ENCODE data around the gene GCNT4. TPM values are rescaled to one million over a fixed set of nuclear protein-coding genes. Genes with fewer than 3 reads are reported as not detected.
A peak's percentile ranks its signal among the peaks of the same experiment; 100 is the strongest.

The GCNT4 gene
- total RNA-seq, 1 donor from 2014 or later = 9.0 TPM

DNA sequence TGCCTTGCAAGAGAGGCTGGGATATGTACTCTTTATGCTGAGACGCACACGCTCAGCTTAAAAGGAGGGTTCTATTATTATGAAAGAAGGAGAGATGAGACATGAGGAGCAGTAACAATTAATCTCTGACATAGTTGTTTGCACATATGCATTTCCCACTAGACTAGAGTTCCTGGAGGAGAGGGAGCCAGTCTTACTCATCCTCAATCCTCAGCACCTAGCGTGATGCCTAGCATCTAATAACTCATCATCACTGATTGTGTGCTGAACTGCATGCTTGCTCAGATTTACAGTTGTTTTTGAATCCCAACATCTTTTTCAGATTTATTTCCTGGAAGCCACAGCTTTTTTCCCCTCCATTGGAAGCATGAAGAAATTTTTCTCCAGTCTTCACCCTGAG lies 35.5 kb downstream of the GCNT4 start:
- Mint-ChIP-seq H3K36me3 (ENCODE audit: low read depth, unreplicated experiment) (no peaks in the 10 kb centered on the region), H3K4me1 (ENCODE audit: low read depth, unreplicated experiment) (no peaks in the 10 kb centered on the region), H3K27me3 (ENCODE audit: low read depth, unreplicated experiment) (no peaks in the 10 kb centered on the region), H3K4me3 (ENCODE audit: unreplicated experiment) (no peak overlapping the region), H3K9me3 (ENCODE audit: unreplicated experiment) (no peaks in the 10 kb centered on the region), H3K27ac (ENCODE audit: unreplicated experiment) (no peak overlapping the region)
- Histone ChIP-seq H4K20me1 (ENCODE audit: insufficient read depth, low read length) (no peaks in the 10 kb centered on the region), H3K9ac (ENCODE audit: low read length) (no peak overlapping the region), H3K27ac (ENCODE audit: low read depth, low read length) (no peak overlapping the region), H2AFZ (ENCODE audit: low read depth, low read length) (no peak overlapping the region), H3K27me3 (ENCODE audit: insufficient read depth, low read length) (no peaks in the 10 kb centered on the region), H3K4me2 (ENCODE audit: low read length) (no peak overlapping the region), H3K9me3 (ENCODE audit: insufficient read depth, low read depth, low read length) (no peaks in the 10 kb centered on the region), H3K36me3 (ENCODE audit: insufficient read depth, low read length) (no peaks in the 10 kb centered on the region), H3K4me1 (ENCODE audit: insufficient read depth, low read length) (no peaks in the 10 kb centered on the region), H3K79me2 (ENCODE audit: insufficient read depth, low read length) (no peaks in the 10 kb centered on the region), H3K4me3 (ENCODE audit: insufficient read depth, low read depth, low read length) (no peak overlapping the region)
- TF ChIP-seq CTCF (IDR thresholded peaks at IDR 0.05; ENCODE audit: insufficient read depth, low read depth, low read length) = no peak
- TF ChIP-seq EZH2 (IDR thresholded peaks at IDR 0.05; ENCODE audit: insufficient read depth, low read length) = no peak
- DNase-seq (ENCODE audit: low read depth) = no peak
- FAIRE-seq = no peak

- H2AFZ ChIP-seq (ENCODE audit: low read depth, low read length) = no peak overlapping the region
- H3K27me3 ChIP-seq (ENCODE audit: insufficient read depth, low read length) = no peaks in the 10 kb centered on the region
- H3K4me1 Mint-ChIP-seq (ENCODE audit: low read depth, unreplicated experiment) = peaks cover 11% of the 10 kb centered on the region
- no peaks in the 10 kb centered on the region for H3K36me3 Mint-ChIP-seq (ENCODE audit: low read depth, unreplicated experiment)
- no peak overlapping the region for H3K9ac ChIP-seq (ENCODE audit: low read length)
- no peaks in the 10 kb centered on the region for H3K4me1 ChIP-seq (ENCODE audit: insufficient read depth, low read length)
- H4K20me1 ChIP-seq (ENCODE audit: insufficient read depth, low read length) = no peaks in the 10 kb centered on the region
- no peak for FAIRE-seq
- no peak overlapping the region for H3K4me3 Mint-ChIP-seq (ENCODE audit: unreplicated experiment)
- no peaks in the 10 kb centered on the region for H3K9me3 ChIP-seq (ENCODE audit: insufficient read depth, low read depth, low read length)
- no peaks in the 10 kb centered on the region for H3K9me3 Mint-ChIP-seq (ENCODE audit: unreplicated experiment)
- H3K27me3 Mint-ChIP-seq (ENCODE audit: low read depth, unreplicated experiment) = no peaks in the 10 kb centered on the region
- H3K4me2 ChIP-seq (ENCODE audit: low read length) = no peak overlapping the region
- no peak overlapping the region for H3K4me3 ChIP-seq (ENCODE audit: insufficient read depth, low read depth, low read length)
- H3K27ac Mint-ChIP-seq (ENCODE audit: unreplicated experiment) = no peak overlapping the region
- H3K36me3 ChIP-seq (ENCODE audit: insufficient read depth, low read length) = no peaks in the 10 kb centered on the region
- H3K79me2 ChIP-seq (ENCODE audit: insufficient read depth, low read length) = no peaks in the 10 kb centered on the region
- no peak overlapping the region for H3K27ac ChIP-seq (ENCODE audit: low read depth, low read length)
- TF ChIP-seq EZH2 (IDR thresholded peaks at IDR 0.05; ENCODE audit: insufficient read depth, low read length) = no peak
- no peak for DNase-seq (ENCODE audit: low read depth)
Measured at GRCh38 chr5:75012748-75013147, 39.6 kb downstream of the GCNT4 start.

GRCh38 chr5:75010838-75011237 lies 41.5 kb downstream of the GCNT4 start:
- Mint-ChIP-seq H3K27me3 (ENCODE audit: low read depth, unreplicated experiment) (no peaks in the 10 kb centered on the region), H3K4me1 (ENCODE audit: low read depth, unreplicated experiment) (peaks cover 20% of the 10 kb centered on the region)

More at GRCh38 chr5:75010838-75011237, 41.5 kb downstream of the GCNT4 start:
- Histone ChIP-seq H2AFZ (ENCODE audit: low read depth, low read length) (no peak overlapping the region), H3K4me2 (ENCODE audit: low read length) (no peak overlapping the region), H3K79me2 (ENCODE audit: insufficient read depth, low read length) (no peaks in the 10 kb centered on the region), H3K9me3 (ENCODE audit: insufficient read depth, low read depth, low read length) (no peaks in the 10 kb centered on the region), H3K27ac (ENCODE audit: low read depth, low read length) (no peak overlapping the region), H3K4me3 (ENCODE audit: insufficient read depth, low read depth, low read length) (no peak overlapping the region), H3K27me3 (ENCODE audit: insufficient read depth, low read length) (no peaks in the 10 kb centered on the region), H3K9ac (ENCODE audit: low read length) (no peak overlapping the region), H3K36me3 (ENCODE audit: insufficient read depth, low read length) (no peaks in the 10 kb centered on the region), H4K20me1 (ENCODE audit: insufficient read depth, low read length) (no peaks in the 10 kb centered on the region), H3K4me1 (ENCODE audit: insufficient read depth, low read length) (no peaks in the 10 kb centered on the region)
- DNase-seq (ENCODE audit: low read depth) (no peak), FAIRE-seq (peak; percentile 9)
- H3K4me3 Mint-ChIP-seq (ENCODE audit: unreplicated experiment) = no peak overlapping the region
- H3K27ac Mint-ChIP-seq (ENCODE audit: unreplicated experiment) = no peak overlapping the region
- no peak for TF ChIP-seq CTCF (IDR thresholded peaks at IDR 0.05; ENCODE audit: insufficient read depth, low read depth, low read length)
- no peaks in the 10 kb centered on the region for H3K36me3 Mint-ChIP-seq (ENCODE audit: low read depth, unreplicated experiment)
- H3K9me3 Mint-ChIP-seq (ENCODE audit: unreplicated experiment) = no peaks in the 10 kb centered on the region

All from astrocyte (in vitro differentiated cells and primary cell).